Measurements from ENCODE around the gene BTG4. TPM values are rescaled to one million over a fixed set of nuclear protein-coding genes. Genes with fewer than 3 reads are reported as not detected.

Gene BTG4
- total and polyA plus RNA-seq, 2 of the 8 experiments (the other 6 are each of a cell fraction or from before 2014, with no cell fraction given) = 0.06 TPM; not detected in 1

- no peak for DNase-seq (ENCODE audit: low read depth in 1 of 2, low spot score in 2 of 2)
- H3K4me1 ChIP-seq (replicated peaks in 1 of 4; ENCODE audit: control insufficient read depth in 3 of 4, insufficient read depth in 4 of 4, low read length in 3 of 4) = no peaks in the 10 kb centered on the region
- H4K8ac ChIP-seq (ENCODE audit: extremely low read depth, insufficient read depth, low read length) = no peak overlapping the region
- H4K91ac ChIP-seq (replicated peaks; ENCODE audit: insufficient read length, low read length) = no peak overlapping the region
- H2BK5ac ChIP-seq (ENCODE audit: low read depth, low read length) = no peak overlapping the region
- no peaks in the 10 kb centered on the region for H3K79me2 ChIP-seq (ENCODE audit: control insufficient read depth in 1 of 2, insufficient read depth in 2 of 2, low read length in 2 of 2)
- no peak overlapping the region for H3K56ac ChIP-seq (replicated peaks; ENCODE audit: insufficient read length, low read depth, low read length)
- no peaks in the 10 kb centered on the region for H4K20me1 ChIP-seq (replicated peaks in 1 of 2; ENCODE audit: control insufficient read depth in 1 of 2, insufficient read depth in 2 of 2, low read length in 2 of 2)
- no peaks in the 10 kb centered on the region for H3K79me1 ChIP-seq (ENCODE audit: low read depth, low read length)
- no peak overlapping the region for H2AK5ac ChIP-seq (ENCODE audit: low read depth, low read length)
- H2AFZ ChIP-seq (ENCODE audit: low read length) = no peak overlapping the region
- H3K4me2 ChIP-seq (ENCODE audit: insufficient read depth in 1 of 2, low read depth in 2 of 2, low read length in 2 of 2) = no peak overlapping the region
- ChIA-PET POLR2A (ENCODE audit: partially characterized antibody) (no interaction called here), CTCF (ENCODE audit: partially characterized antibody) (interaction anchor here (3.5 kb wide), 1 partner anchor 10 kb away, joined by 22 read pairs; no protein-coding TSS in a partner anchor)
- no peaks in the 10 kb centered on the region for H3K36me3 ChIP-seq (ENCODE audit: control insufficient read depth in 2 of 4, insufficient read depth in 4 of 4, low read length in 3 of 4)
- no peak overlapping the region for H3K4ac ChIP-seq (replicated peaks; ENCODE audit: insufficient read length, low read depth, low read length)
- no peak overlapping the region for H3K23ac ChIP-seq (ENCODE audit: insufficient read length)
- H3K14ac ChIP-seq (ENCODE audit: insufficient read length) = no peak overlapping the region
- H2BK20ac ChIP-seq (ENCODE audit: low read length) = no peak overlapping the region
- H2BK12ac ChIP-seq (ENCODE audit: low read depth, low read length) = no peak overlapping the region
- no peak overlapping the region for H2BK15ac ChIP-seq (ENCODE audit: low read length)
- H2BK120ac ChIP-seq (replicated peaks; ENCODE audit: low read depth, low read length) = no peak overlapping the region
- 86% methylated on average over 1 of the region's 1 CpG; no CpG with 5 or more reads in 1 of the 2 experiments for WGBS, 2 experiments (ENCODE audit: extremely low coverage in 1 of 2, insufficient coverage in 1 of 2, insufficient read length in 1 of 2, insufficient replicate concordance in 2 of 2, low coverage in 1 of 2, low lambda C conversion rate in 2 of 2, missing lambda C conversion rate in 1 of 2)
- no peak overlapping the region for H4K5ac ChIP-seq (ENCODE audit: insufficient read length, low read depth, low read length)
- H3K27me3 ChIP-seq (replicated peaks in 1 of 4; ENCODE audit: control insufficient read depth in 3 of 4, extremely low read depth in 1 of 4, insufficient read depth in 3 of 4, low read length in 3 of 4) = no peaks in the 10 kb centered on the region; a peak in 1 of 7 replicates
- no peak overlapping the region for H3K4me3 ChIP-seq (ENCODE audit: extremely low read depth in 1 of 4, insufficient read depth in 2 of 4, low read depth in 3 of 4, low read length in 4 of 4)
- H3K27ac ChIP-seq (ENCODE audit: low read depth, low read length) = no peak overlapping the region
- no peak overlapping the region for H3K18ac ChIP-seq (ENCODE audit: extremely low read depth, low read length)
- no peak for FAIRE-seq
- H3K23me2 ChIP-seq (ENCODE audit: low read depth, low read length) = no peaks in the 10 kb centered on the region
- no peak overlapping the region for H3K9ac ChIP-seq (replicated peaks in 1 of 4; ENCODE audit: extremely low read depth in 1 of 4, low read depth in 3 of 4, low read length in 3 of 4)
- H3K9me3 ChIP-seq (ENCODE audit: insufficient read depth in 2 of 2, low read depth in 1 of 2, low read length in 1 of 2) = no peaks in the 10 kb centered on the region
- TF ChIP-seq MAX (IDR thresholded peaks at IDR 0.05) = no peak
- no peak for TF ChIP-seq CBX8 (IDR thresholded peaks at IDR 0.05; ENCODE audit: borderline replicate concordance, low read depth, low read length)
- no peak for TF ChIP-seq SP1 (IDR thresholded peaks at IDR 0.05; ENCODE audit: low read depth, low read length)
- no peak for TF ChIP-seq SIN3A (conservative IDR thresholded peaks at IDR 0.05 in 1 of 2, IDR thresholded peaks at IDR 0.05 in 1 of 2; ENCODE audit: low read depth in 1 of 2, low read length in 2 of 2)
Observed at GRCh38 chr11:111465400-111465799, 46.8 kb downstream of the BTG4 start.

Data from H1 (cell line).